Measurements from ENCODE around the gene CBX3. TPM values are rescaled to one million over a fixed set of nuclear protein-coding genes. Genes with fewer than 3 reads are reported as not detected.
A peak's percentile ranks its signal among the peaks of the same experiment; 100 is the strongest.

The CBX3 gene
- total RNA-seq, 2 experiments from 2014 or later = 252 to 364 TPM

- POLR2A ChIA-PET = interaction anchor here (0.8 to 2.2 kb wide), 4 partner anchors 11 to 88 kb away, joined by 3 to 9 read pairs (median 4); partner anchors contain the start of gene SNX10
- intact Hi-C loops (cut with micrococcal nuclease; ENCODE audit: unreplicated experiment) = loop anchor here (5.0 kb wide), 2 partner anchors 164 to 236 kb away; no protein-coding TSS in a partner anchor
- CTCF ChIA-PET (ENCODE audit: unreplicated experiment) = no interaction called here
Measured at GRCh38 chr7:26203016-26203415, 1.5 kb downstream of the CBX3 start.

GRCh38 chr7:26208040-26208439 is 6.5 kb downstream of the CBX3 start:
- ChIA-PET POLR2A (interaction anchor here (0.7 to 1.3 kb wide), 3 partner anchors 10 to 125 kb away, joined by 4 to 9 read pairs (median 6); no protein-coding TSS in a partner anchor), CTCF (ENCODE audit: unreplicated experiment) (no interaction called here)
- BruUV-seq (replicated peaks) = no TSS peak
- Histone ChIP-seq H3K27ac (ENCODE audit: low read depth, low read length, poor library complexity, severe bottlenecking) (no peak overlapping the region), H3K36me3 (ENCODE audit: insufficient read depth, low read length) (peaks cover 100% of the 10 kb centered on the region), H3K79me2 (ENCODE audit: insufficient read depth, low read depth, low read length) (peaks cover 79% of the 10 kb centered on the region), H3K4me2 (ENCODE audit: low read length) (no peak overlapping the region), H3K4me3 (ENCODE audit: low read depth, low read length, poor library complexity, severe bottlenecking) (no peak overlapping the region), H3K9me3 (ENCODE audit: low read length) (no peaks in the 10 kb centered on the region), H3K9me2 (ENCODE audit: insufficient read depth, low read length) (no peaks in the 10 kb centered on the region), H2AFZ (ENCODE audit: low read length) (no peak overlapping the region), H4K20me1 (ENCODE audit: insufficient read depth, low read length) (peaks cover 52% of the 10 kb centered on the region), H3K4me1 (ENCODE audit: insufficient read depth, low read length, poor library complexity, severe bottlenecking) (peaks cover 33% of the 10 kb centered on the region)
- intact Hi-C loops (cut with micrococcal nuclease; ENCODE audit: unreplicated experiment) = no loop called here
- DNase-seq (ENCODE audit: low spot score) = no peak
- no peak for TF ChIP-seq EZH2phosphoT487 (IDR thresholded peaks at IDR 0.05; ENCODE audit: borderline replicate concordance, low read depth, low read length)
- no peak for TF ChIP-seq CTCF (conservative IDR thresholded peaks at IDR 0.05; ENCODE audit: low read length)

More at GRCh38 chr7:26203016-26203415, 1.5 kb downstream of the CBX3 start:
- TF ChIP-seq EZH2phosphoT487 (IDR thresholded peaks at IDR 0.05; ENCODE audit: borderline replicate concordance, low read depth, low read length) = no peak
- no peak for TF ChIP-seq CTCF (conservative IDR thresholded peaks at IDR 0.05; ENCODE audit: low read length)
- no peak for DNase-seq (ENCODE audit: low spot score)
- Histone ChIP-seq H3K9me2 (ENCODE audit: insufficient read depth, low read length) (no peaks in the 10 kb centered on the region), H3K27ac (ENCODE audit: low read depth, low read length, poor library complexity, severe bottlenecking) (peak overlapping the region; percentile 100), H4K20me1 (ENCODE audit: insufficient read depth, low read length) (peaks cover 66% of the 10 kb centered on the region), H3K9me3 (ENCODE audit: low read length) (no peaks in the 10 kb centered on the region), H2AFZ (ENCODE audit: low read length) (no peak overlapping the region), H3K36me3 (ENCODE audit: insufficient read depth, low read length) (peaks cover 87% of the 10 kb centered on the region), H3K4me1 (ENCODE audit: insufficient read depth, low read length, poor library complexity, severe bottlenecking) (peaks cover 33% of the 10 kb centered on the region), H3K4me2 (ENCODE audit: low read length) (peak overlapping the region; percentile 83), H3K79me2 (ENCODE audit: insufficient read depth, low read depth, low read length) (peaks cover 90% of the 10 kb centered on the region), H3K4me3 (ENCODE audit: low read depth, low read length, poor library complexity, severe bottlenecking) (peak overlapping the region; percentile 99)
- BruUV-seq (replicated peaks) = TSS peak; percentile 66

- POLR2A ChIA-PET = interaction anchor here (0.6 to 1.3 kb wide), 5 partner anchors 10 to 51 kb away, joined by 3 to 6 read pairs (median 3); no protein-coding TSS in a partner anchor
- CTCF ChIA-PET (ENCODE audit: unreplicated experiment) = no interaction called here
- BruUV-seq (replicated peaks) = TSS peak; percentile 69
Measured at GRCh38 chr7:26212921-26213718, 11.6 kb downstream of the CBX3 start.

More at GRCh38 chr7:26212921-26213718, 11.6 kb downstream of the CBX3 start:
- Histone ChIP-seq H3K36me3 (ENCODE audit: insufficient read depth, low read length) (peaks cover 62% of the 10 kb centered on the region), H3K4me3 (ENCODE audit: low read depth, low read length, poor library complexity, severe bottlenecking) (no peak overlapping the region), H4K20me1 (ENCODE audit: insufficient read depth, low read length) (peaks cover 14% of the 10 kb centered on the region), H3K9me2 (ENCODE audit: insufficient read depth, low read length) (no peaks in the 10 kb centered on the region), H3K9me3 (ENCODE audit: low read length) (no peaks in the 10 kb centered on the region), H3K27ac (ENCODE audit: low read depth, low read length, poor library complexity, severe bottlenecking) (no peak overlapping the region), H2AFZ (ENCODE audit: low read length) (no peak overlapping the region), H3K79me2 (ENCODE audit: insufficient read depth, low read depth, low read length) (peaks cover 28% of the 10 kb centered on the region; the same call in 1 of the 2 replicates), H3K4me2 (ENCODE audit: low read length) (no peak overlapping the region), H3K4me1 (ENCODE audit: insufficient read depth, low read length, poor library complexity, severe bottlenecking) (no peaks in the 10 kb centered on the region)
- no peak for DNase-seq (ENCODE audit: low spot score)
- intact Hi-C loops (cut with micrococcal nuclease; ENCODE audit: unreplicated experiment) = no loop called here
- no peak for TF ChIP-seq CTCF (conservative IDR thresholded peaks at IDR 0.05; ENCODE audit: low read length)
- no peak for TF ChIP-seq EZH2phosphoT487 (IDR thresholded peaks at IDR 0.05; ENCODE audit: borderline replicate concordance, low read depth, low read length)
